ENCODE data around the gene USP5. TPM values are rescaled to one million over a fixed set of nuclear protein-coding genes. Genes with fewer than 3 reads are reported as not detected.
A peak's percentile ranks its signal among the peaks of the same experiment; 100 is the strongest.

USP5 gene
- total RNA-seq, 1 donor = 84.0 TPM

GRCh38 chr12:6852651-6853354, 853 bp downstream of the USP5 start:
- TF ChIP-seq, protein P1, sequence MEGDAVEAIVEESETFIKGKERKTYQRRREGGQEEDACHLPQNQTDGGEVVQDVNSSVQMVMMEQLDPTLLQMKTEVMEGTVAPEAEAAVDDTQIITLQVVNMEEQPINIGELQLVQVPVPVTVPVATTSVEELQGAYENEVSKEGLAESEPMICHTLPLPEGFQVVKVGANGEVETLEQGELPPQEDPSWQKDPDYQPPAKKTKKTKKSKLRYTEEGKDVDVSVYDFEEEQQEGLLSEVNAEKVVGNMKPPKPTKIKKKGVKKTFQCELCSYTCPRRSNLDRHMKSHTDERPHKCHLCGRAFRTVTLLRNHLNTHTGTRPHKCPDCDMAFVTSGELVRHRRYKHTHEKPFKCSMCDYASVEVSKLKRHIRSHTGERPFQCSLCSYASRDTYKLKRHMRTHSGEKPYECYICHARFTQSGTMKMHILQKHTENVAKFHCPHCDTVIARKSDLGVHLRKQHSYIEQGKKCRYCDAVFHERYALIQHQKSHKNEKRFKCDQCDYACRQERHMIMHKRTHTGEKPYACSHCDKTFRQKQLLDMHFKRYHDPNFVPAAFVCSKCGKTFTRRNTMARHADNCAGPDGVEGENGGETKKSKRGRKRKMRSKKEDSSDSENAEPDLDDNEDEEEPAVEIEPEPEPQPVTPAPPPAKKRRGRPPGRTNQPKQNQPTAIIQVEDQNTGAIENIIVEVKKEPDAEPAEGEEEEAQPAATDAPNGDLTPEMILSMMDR (IDR thresholded peaks at IDR 0.05; ENCODE audit: insufficient read depth, low read length) = no peak
- peak overlapping the region; percentile 80 for H3K4me3 ChIP-seq (ENCODE audit: low read depth, low read length)
- peak; percentile 86 for DNase-seq (ENCODE audit: low read depth)

DNA sequence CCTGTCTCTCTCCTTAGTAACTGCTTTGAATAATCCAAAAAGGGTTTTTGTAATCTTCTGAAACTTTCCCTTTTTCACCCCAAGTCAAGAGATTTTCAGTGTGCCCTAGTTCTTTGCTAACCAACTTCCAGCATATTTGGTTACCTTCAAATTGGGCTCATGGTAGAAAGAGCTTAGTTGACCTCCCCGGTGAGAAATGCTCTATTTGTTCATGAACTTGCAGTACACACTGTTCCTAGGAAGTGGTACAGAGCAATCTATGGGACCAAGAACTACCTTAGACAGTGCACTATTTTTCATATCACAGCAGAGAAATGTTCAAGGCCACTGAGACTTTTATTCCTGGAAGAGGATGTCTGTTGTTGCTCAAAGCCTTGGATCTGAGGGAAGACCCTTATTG, 1.7 kb downstream of the USP5 start:
- no peak for DNase-seq (ENCODE audit: low read depth)
- TF ChIP-seq, protein P1 (IDR thresholded peaks at IDR 0.05; ENCODE audit: insufficient read depth, low read length) = no peak
- peak overlapping the region; percentile 80 for H3K4me3 ChIP-seq (ENCODE audit: low read depth, low read length)

DNA sequence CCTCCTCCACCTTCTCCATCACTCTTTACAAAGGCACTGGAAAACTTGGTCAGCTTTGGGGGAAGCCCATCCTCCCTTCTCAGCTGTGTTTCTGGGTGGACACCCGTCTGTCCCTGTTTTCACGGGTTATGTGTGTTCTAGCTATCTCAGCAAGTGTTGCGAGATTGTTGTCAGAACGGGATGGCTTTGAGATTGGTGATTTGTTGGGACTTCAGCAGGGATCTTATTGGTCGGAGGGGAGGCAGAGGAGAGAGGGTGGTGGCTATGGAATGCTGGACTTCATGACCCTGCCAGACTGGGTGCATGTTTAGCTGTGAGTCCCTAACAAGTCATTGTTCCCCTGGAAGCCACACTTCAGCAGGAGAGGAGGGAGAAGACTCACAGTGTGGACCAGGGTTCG, 2.1 kb downstream of the USP5 start:
- TF ChIP-seq, protein P1 (IDR thresholded peaks at IDR 0.05; ENCODE audit: insufficient read depth, low read length) = no peak
- DNase-seq (ENCODE audit: low read depth) = no peak
- H3K4me3 ChIP-seq (ENCODE audit: low read depth, low read length) = peak overlapping the region; percentile 25

- H3K4me3 ChIP-seq (ENCODE audit: low read depth, low read length) = no peak overlapping the region
- no peak for DNase-seq (ENCODE audit: low read depth)
- TF ChIP-seq, protein P1 (IDR thresholded peaks at IDR 0.05; ENCODE audit: insufficient read depth, low read length) = no peak
These were observed 3.4 kb downstream of the USP5 start for GRCh38 chr12:6855322-6855721.

- TF ChIP-seq, protein P1 (IDR thresholded peaks at IDR 0.05; ENCODE audit: insufficient read depth, low read length) = no peak
- no peak for DNase-seq (ENCODE audit: low read depth)
- no peak overlapping the region for H3K4me3 ChIP-seq (ENCODE audit: low read depth, low read length)
These were observed 6.8 kb downstream of the USP5 start for GRCh38 chr12:6858799-6859198.

- TF ChIP-seq, protein P1 (IDR thresholded peaks at IDR 0.05; ENCODE audit: insufficient read depth, low read length) = no peak
- H3K4me3 ChIP-seq (ENCODE audit: low read depth, low read length) = no peak overlapping the region
- no peak for DNase-seq (ENCODE audit: low read depth)
These were observed 8.2 kb downstream of the USP5 start for GRCh38 chr12:6860116-6860515.

DNA sequence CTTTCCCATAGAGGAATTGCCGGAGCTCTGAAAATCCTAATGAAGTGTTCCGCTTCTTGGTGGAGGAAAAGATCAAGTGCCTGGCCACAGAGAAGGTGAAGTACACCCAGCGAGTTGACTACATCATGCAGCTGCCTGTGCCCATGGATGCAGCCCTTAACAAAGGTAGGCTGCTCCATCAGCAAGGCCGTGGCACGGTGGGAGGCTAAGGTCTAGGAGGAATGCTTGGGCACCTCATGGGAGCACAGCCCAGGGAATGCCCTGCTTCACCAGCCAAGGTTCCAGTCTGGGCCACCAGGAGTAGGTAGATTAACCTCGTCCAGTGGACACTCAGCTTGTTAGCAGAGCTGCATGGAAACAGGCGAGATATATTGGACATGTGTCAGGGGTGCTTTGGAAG, 9.0 kb downstream of the USP5 start:
- TF ChIP-seq, protein P1 (IDR thresholded peaks at IDR 0.05; ENCODE audit: insufficient read depth, low read length) = no peak
- no peak for DNase-seq (ENCODE audit: low read depth)
- no peak overlapping the region for H3K4me3 ChIP-seq (ENCODE audit: low read depth, low read length)

Measured in fibroblast of the aortic adventitia (primary cell).